HCEC 1CT (cell line): ENCODE data around the gene BCAS3.

Experiments
- DNase-seq: peaks from one replicate; pipeline ENCODE4 v3.0.0-alpha.2; 2017

BCAS3 gene

GRCh38 chr17:60676758-60677307, 818 bp upstream of the BCAS3 start:
- no peak for DNase-seq

DNA sequence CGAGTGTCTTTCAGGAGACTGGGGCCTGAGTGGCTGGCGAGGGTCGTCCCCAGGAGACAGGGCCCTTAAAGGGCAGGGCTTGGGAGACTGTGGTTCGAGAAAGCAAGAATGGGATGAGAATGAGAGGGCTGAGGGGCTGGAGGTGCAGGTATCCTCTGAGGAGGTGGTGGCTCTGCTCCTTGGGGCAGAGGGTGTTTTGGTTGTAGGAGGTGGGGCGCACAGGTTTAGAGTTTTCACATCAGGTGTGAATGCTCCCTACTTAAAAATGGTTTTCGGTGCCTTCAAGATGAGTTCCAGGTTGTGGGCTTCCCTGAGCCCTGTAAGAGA, 430 bp downstream of the BCAS3 start:
- no peak for DNase-seq

GRCh38 chr17:60679287-60679686, 1.6 kb downstream of the BCAS3 start:
- DNase-seq, result no peak

GRCh38 chr17:60680754-60681153, 3.1 kb downstream of the BCAS3 start:
- DNase-seq, result no peak

DNA sequence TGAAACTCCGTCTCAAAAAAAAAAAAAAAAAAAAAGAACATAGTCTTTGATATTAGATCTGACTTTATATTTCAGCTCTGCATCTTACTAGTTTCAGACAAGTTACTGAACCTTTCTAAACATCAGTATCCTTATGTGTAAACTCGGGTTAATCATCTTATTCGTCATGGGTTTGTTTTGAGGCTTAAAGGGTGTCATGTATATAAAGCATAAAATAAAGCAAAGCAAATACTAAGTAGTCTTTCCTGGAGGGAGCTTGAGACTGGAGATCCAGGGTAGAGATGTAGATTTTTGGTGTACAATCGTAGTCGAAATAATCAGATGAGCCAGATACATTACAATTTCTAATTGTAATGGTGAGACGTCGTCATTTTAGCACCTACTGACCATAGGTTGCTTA, 7.8 kb downstream of the BCAS3 start:
- DNase-seq, result no peak

DNA sequence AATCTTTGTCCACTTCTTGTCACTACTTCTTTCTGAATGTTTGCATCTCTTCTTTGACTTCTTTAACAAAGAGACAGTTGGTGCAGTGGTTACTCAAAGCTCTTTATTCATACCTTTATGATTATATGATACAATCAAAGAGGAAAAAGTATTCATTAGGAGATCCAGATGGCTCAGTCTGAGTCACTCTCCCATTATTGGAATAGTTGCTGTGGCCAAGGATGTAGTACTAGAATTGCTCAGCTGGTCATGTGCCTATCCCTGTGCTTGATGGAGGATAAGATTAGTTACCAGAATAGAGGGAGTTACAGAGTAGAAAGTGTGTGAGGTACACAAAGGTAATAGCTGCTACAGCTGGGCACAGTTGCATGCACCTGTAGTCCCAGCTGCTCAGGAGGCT, 18.3 kb downstream of the BCAS3 start:
- DNase-seq, result peak; percentile 52

DNA sequence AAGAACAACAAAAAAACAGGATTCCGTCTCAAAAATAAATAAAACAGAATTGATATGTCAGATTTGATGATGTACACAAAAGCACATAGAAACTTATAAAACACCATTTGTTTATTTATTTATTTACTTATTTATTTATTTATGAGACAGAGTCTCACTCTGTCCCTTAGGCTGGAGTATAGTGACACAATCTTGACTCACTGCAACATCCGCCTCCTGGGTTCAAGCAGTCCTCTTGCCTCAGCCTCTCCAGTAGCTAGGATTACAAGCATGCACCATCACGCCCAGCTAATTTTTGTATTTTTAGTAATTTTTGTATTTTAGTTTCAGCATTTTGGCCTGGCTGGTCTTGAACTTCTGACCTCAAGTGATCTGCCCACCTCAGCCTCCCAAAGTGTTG, 21.4 kb downstream of the BCAS3 start:
- no peak for DNase-seq

- no peak for DNase-seq
Observed at GRCh38 chr17:60704170-60704569, 26.5 kb downstream of the BCAS3 start.

DNA sequence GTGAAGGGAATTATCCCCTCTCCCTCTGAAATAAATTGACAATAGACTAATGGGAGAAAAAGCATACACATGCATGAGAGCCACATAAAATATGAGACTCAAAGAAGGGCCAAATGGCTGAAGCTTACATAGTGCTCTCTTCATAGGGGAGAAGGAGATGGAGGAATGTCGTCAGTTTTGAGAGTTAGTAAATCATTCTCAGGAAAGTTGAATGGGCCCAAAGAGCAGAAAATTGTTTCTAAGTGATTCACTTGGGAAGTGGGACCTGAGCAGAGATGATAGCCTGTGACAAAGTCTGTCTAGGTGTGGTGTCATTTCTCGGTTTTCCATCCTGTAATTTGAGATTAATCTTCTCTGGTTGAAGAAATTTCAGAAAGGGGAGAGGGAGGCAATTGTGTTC, 35.0 kb downstream of the BCAS3 start:
- no peak for DNase-seq

DNA sequence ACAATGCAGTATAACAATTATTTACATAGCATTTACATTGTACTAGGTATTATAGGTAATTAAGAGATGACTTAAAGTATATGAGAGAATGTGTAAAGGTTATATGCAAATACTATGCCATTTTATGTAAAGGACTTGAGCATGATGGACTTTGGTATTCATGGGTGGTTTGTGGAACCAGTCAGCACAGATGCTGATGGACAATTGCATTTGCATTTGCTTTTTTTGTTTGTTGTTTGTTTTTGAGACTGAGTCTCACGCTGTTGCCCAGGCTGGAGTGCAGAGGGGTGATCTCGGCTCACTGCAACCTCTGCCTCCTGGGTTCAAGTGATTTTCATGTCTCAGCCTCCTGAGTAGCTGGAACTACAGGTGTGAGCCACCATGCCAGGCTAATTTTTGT, 36.0 kb downstream of the BCAS3 start:
- no peak for DNase-seq

GRCh38 chr17:60716766-60717165, 39.1 kb downstream of the BCAS3 start:
- no peak for DNase-seq

- no peak for DNase-seq
Observed at GRCh38 chr17:60717814-60718213, 40.2 kb downstream of the BCAS3 start.

DNA sequence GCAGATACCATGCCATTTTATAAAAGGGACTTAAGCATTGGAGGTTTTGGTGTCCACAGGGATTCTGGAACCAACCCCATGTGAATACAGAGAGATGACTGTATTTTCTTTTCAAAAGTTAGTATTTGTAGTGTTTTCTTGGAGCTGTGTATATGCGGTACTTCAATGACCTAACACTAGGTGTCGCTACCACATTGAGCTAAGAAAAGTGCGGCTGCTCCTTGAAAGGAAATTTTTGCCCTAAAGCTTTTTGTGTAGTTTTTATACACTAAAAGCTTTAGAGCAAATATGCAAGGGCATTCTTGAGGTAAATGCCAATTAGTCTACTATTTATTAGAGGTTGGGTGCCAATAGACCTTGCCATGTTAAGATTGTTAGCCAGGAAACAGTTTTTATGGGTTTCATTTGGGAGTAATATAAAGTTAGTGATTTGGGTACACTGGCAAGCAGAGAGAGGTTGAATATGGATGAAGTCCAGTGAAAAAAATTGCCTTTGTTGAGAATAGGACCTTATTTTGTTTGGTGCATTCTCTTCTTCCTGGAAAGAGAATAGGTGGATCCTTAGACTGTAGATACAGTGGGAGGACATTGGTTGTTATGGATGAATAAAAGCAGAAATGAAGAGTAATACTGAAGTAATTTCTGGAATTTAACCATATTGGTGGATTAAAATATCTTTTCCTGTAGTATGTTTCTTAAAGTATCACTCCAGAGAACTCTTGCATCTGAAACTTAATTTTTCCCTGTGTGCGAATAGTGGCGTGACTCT, 43.3 kb downstream of the BCAS3 start:
- peak; percentile 59 for DNase-seq

GRCh38 chr17:60724647-60725046, 47.0 kb downstream of the BCAS3 start:
- DNase-seq, result no peak

DNA sequence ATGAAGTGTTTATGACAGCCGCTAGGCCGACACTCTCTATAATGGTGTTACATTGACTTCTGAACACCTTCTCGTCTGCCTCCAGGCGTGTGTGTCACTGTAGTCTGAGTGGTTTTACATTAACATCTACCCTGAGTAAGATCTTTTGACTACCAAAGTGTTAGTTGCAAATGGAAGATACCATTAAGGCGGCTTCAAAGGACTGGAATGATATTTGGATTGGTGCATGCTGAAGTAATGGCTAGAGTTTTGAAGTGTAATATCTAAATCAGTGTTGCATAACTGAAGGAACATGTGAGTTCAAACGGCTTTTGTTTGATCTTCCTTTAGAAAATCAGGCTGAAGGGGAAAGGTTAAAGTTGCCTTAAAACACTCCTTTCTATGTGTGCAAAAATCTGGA, 52.2 kb downstream of the BCAS3 start:
- no peak for DNase-seq

GRCh38 chr17:60730273-60730672, 52.6 kb downstream of the BCAS3 start:
- DNase-seq, result no peak

GRCh38 chr17:60738287-60738686, 60.6 kb downstream of the BCAS3 start:
- no peak for DNase-seq

DNA sequence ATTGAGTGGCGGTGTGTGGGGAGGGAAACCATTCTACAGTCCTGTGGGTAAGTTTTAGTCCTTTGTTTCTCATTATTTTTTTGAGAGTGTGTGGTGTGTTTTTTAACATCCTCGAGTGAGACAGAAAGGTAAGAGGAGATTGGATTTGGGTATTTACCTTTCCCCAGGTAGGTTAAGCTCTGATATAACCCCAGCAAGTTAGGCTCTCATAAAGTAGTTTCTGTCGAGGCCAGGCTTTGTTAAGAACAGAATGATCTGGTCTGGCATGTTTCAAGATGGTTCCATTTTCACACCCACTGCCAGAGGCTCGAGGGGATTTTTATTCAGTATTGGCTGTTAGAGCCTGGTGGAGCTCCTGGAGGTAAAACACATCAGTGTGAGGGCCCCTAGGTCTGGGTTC, 62.9 kb downstream of the BCAS3 start:
- no peak for DNase-seq

DNA sequence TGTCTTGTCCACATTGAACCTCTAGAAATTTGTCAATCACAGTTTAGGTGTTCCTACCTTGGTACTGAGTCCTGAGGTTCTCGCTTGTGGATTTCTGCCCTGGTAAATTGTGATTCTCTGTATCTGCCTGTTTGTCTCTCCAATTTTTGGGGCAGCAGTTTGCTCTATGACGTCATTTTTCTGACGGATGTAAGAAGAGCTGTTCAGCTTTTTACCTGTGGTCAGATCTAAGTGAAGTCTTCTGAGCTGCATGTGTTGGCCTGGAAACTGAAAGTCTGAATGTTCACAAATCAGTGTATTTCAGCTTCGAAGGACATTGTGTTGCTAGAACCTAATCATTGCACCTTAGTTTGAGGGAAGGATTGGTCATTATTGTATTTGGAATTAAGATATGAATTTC, 63.4 kb downstream of the BCAS3 start:
- no peak for DNase-seq

- no peak for DNase-seq
Observed at GRCh38 chr17:60743282-60743681, 65.6 kb downstream of the BCAS3 start.

- peak; percentile 40 for DNase-seq
Observed at GRCh38 chr17:60743799-60744198, 66.1 kb downstream of the BCAS3 start.

DNA sequence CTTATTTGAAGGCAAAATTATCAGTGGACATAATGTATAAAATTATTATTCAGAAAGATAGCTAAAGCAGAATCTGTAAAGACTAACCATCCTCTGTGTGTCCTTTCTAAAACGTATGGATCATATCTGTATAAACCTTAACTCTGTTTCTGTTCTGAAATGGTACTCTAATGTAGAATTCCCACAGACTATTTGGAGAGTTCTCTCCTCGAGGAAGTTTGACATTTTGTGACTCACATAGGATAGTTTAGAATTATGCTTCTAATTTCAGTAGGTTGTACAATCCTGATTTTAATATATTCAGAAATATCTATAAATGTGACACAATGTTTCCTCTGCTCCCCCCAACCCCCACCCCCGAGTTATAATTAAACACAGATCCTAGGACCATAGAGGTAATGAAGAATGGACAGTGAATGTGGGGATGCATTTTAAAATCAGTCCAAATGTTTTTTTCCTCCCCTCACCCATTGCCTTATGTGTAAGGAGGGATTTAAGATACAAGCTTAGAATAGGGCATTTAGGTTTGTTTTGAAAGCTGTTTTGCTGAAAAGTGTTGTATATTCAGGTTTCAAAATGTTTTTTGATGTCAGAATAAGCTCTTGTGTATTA, 66.8 kb downstream of the BCAS3 start:
- DNase-seq, result peak; percentile 11

DNA sequence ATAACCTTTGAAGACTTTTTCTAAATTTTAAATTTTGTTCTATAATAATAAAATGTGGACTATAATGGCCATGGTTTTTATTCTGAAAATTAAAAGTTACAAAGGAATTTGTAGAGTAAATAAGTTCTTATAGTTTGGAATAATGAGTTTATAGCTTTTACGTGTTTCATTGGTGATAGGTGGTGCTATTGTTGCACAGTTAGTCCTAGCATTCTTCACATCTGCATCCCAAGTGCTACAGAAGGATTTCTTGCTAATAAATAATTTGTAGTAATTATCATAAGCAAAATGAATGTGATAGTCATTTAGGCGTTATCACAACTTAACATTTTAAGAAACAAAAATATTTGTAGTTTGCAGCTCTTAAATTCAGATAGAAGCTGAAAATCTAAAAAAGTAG, 67.9 kb downstream of the BCAS3 start:
- DNase-seq, result peak; percentile 48

GRCh38 chr17:60747069-60747808, 69.6 kb downstream of the BCAS3 start:
- DNase-seq, result no peak
